GM12872 (cell line): Measurements from ENCODE around the gene FSTL5.

Experiments
- TF ChIP-seq, protein P1 (sequence below): IDR thresholded peaks from 3 replicates; pipeline ENCODE4 v1.5.1; 2011; ENCODE audit warnings: low read depth, mild to moderate bottlenecking, low read length, moderate library complexity; ENCODE audit not compliant: insufficient read depth

The FSTL5 gene

DNA sequence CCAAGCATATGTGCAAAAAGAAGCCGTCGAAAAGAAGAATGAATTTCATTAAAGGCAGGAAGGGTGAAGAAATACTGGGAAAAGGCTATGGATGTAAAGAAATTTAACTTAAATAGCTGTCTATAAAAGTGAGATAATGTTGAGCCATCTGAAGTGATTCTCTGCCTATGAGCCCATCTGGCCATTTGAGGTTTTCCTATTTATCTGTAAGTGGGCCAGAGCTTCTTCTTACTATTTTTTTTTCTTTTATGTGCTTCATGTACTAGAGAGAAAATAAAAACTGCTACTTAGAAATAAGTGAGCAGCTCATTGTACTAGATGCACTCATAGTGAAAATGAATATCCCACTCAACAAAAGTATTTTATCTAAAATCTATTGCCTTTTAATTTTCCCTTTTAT lies 725.7 kb downstream of the FSTL5 start:
- TF ChIP-seq, protein P1, sequence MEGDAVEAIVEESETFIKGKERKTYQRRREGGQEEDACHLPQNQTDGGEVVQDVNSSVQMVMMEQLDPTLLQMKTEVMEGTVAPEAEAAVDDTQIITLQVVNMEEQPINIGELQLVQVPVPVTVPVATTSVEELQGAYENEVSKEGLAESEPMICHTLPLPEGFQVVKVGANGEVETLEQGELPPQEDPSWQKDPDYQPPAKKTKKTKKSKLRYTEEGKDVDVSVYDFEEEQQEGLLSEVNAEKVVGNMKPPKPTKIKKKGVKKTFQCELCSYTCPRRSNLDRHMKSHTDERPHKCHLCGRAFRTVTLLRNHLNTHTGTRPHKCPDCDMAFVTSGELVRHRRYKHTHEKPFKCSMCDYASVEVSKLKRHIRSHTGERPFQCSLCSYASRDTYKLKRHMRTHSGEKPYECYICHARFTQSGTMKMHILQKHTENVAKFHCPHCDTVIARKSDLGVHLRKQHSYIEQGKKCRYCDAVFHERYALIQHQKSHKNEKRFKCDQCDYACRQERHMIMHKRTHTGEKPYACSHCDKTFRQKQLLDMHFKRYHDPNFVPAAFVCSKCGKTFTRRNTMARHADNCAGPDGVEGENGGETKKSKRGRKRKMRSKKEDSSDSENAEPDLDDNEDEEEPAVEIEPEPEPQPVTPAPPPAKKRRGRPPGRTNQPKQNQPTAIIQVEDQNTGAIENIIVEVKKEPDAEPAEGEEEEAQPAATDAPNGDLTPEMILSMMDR: no peak

DNA sequence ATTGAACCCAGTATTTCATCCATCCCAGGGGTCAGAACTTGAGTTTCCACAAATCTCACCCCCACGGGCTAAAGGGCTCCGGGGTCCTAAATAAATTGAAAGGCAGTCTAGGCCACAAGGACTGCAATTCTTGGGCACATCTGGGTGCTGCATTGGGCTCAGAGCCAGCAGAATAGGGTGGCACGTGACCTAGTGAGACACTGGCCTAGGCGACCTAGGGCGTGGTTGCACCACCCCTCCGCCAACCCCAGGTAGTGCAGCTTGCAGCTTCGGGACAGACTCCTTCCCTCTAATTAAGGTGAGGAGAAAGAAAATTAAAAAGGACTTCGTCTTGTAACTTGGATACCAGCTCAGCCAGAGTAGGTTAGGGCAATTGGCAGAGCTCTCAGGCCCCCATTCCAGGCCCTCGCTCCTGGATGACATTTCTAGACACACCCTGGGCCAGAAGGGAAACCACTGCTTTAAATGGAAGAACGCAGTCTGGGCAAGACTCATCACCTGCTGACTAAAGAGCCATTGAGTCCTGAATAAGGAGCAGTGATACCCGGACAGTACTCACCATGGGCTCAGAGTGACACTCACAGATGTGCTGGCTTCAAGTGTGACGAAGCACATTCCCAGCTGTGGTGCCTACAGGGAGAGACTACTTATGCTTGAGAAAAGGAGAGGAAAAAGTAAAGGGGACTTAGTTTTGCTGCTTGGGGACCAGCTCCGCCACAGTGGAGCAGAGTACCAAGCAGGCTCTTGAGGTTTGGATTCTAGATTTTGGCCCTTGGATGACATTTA lies 735.4 kb downstream of the FSTL5 start:
- TF ChIP-seq, protein P1: no peak

DNA sequence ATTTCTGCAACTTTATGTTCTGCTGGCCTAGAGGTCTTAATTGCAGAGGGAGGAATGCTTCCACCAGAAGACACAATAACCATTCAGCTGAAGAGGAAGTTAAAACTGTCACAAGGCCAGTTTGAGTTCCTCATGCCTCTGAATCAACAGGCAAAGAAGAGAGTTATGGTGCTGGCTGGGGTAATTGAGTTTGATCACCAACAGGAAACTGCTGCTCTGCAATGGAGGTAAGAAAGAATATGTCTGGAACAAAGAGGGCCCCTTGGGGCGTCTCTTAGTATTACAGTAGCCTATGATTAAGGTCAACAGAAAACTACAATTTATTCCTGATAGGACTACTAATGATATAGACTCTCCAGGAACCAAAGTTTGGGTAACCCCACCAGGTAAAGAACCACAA lies 744.0 kb downstream of the FSTL5 start:
- TF ChIP-seq, protein P1: peak; percentile 42; the same call in 1 of the 3 replicates

DNA sequence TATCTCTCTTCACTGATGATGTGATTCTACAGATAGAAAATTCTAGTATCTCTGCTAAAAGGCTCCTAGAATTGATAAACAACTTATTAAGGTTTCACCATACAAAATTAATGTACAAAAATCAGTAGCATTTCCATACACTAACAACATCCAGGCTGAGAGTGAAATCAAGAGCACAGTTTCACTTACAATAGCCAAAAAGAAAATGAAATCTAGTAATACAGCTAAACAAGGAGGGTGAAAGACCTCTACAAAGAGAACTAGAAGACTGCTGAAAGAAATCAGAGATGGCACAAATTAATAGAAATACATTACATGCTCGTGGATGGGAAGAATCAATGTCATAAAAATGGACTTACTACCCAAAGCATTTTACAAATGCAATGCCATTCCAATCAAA lies 751.9 kb downstream of the FSTL5 start:
- TF ChIP-seq, protein P1: no peak

DNA sequence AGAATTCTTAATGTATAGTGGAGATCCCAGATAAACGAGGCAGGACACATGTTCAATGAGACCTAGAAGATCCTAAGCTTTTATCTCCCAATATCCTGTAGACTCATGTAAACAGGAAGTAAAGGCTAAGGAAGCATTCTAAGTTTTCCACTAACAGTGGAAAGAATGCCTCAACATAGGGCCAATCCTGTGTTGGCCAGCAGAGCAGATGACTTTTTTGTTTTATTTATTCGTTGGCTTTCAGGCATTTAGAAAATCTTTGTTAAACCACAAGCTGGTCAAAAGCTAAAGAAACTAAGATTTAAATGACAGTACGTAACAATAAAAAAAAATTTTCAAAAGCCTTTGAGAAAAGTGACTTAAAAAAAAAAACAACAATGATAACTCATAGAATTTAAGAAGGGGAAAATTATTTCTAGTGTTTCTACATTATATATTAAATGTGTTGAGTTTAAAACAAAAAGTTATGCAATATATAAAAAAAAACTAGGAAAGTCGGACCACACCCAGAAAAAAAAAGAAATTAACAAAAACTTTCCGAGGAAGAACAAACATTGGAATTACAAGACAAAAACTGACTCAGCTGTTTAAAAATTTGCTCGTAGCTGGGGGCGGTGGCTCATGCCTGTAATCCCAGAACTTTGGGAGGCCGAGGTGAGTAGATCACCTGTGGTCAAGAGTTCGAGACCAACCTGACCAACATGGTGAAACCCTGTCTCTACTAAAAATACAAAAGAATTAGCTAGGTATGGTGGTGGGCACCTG lies 759.3 kb downstream of the FSTL5 start:
- TF ChIP-seq, protein P1: no peak

DNA sequence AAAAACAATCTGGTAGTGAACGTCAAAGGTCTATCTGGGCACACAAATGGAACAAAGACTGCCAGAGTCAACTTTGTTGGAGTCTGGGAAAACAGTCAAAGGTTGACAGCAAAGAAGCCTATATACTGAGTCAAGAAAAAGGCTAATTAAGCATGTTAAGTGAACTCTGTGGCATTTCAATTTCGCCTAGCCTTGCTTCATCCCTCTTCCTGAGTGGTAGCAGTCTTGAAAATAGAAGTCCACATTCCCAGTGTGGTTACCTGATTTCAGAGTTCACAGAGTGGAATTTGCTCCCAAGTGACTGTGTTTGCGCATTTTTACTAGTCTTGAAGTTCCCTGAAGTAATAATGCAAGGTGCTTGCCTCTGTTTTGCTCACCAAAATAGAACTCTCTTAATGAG lies 760.0 kb downstream of the FSTL5 start:
- TF ChIP-seq, protein P1: no peak

DNA sequence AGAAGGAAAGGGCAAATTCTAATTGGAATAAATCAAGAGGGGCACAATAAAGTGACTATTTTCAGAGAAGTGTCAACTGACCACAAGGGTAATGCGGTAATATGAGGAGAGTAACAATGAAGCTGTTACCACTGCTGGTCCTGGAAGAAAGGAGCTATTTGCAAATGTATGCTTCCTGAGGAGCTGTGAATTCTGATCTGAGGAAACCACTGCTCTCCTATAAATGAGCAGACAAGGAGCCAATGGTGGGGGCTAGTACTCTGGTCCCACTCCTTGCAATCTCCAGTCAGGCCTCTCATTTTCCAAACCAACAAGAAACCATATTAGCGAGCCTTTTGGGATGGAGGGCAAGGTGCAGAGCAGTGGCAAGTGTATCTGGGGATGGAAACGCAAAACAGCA lies 770.2 kb downstream of the FSTL5 start:
- TF ChIP-seq, protein P1: no peak
